Mesenchymal stem cell (in vitro differentiated cells and primary cell): ENCODE results near the gene GCHFR. TPM values are rescaled to one million over a fixed set of nuclear protein-coding genes. Genes with fewer than 3 reads are reported as not detected.

Source experiments
- small RNA-seq: library from polyadenylated mRNA; stranded (forward); fragments of <200 nt; extraction: miRNeasy Mini kit (QIAGEN cat#:217004); gene quantifications from one replicate; pipeline ENCODE3, GENCODE V24; 2013; ENCODE audit warnings: low read depth

Gene GCHFR

Small RNA genes within 50 kb of the gene (small RNA-seq; reads per million reads assigned to genes)
- not detected for gene SUMO2P15
